T-cell (primary cell): Measurements from ENCODE around the gene PRTG. TPM values are rescaled to one million over a fixed set of nuclear protein-coding genes. Genes with fewer than 3 reads are reported as not detected.

Experiments
- ATAC-seq, 4 experiments: fragments of 200-7000 bp in 3 of 4; fragments of 150-1000 bp in 1 of 4; cut with Tn5 transposase; replicated peaks in 1 of 4; 1 replicate in 3 of 4; 2 replicates in 1 of 4; pipeline ENCODE4 v1.10.0; 2021; ENCODE audit warnings: moderate library complexity in 3 of 4, mild to moderate bottlenecking in 2 of 4, moderate number of reproducible peaks in 1 of 4
- CTCF ChIA-PET, 2 donors: fragments of 300-600 bp; sonication (Branson Sonifier 250); formaldehyde crosslinking; loops; one replicate each; lab custom pipeline; 2022; ENCODE audit warnings: antibody characterized with exemption in 2 of 2; lab: Charles Lee
- POLR2A ChIA-PET, 2 donors: fragments of 300-600 bp; sonication (Branson Sonifier 250); formaldehyde crosslinking; loops; one replicate each; lab custom pipeline; 2022; ENCODE audit warnings: antibody characterized with exemption in 2 of 2; lab: Charles Lee
- DNase-seq, 35 experiments: peaks; one replicate each; pipeline versions ENCODE4 v3.0.0 to v3.0.0-alpha.2; 2013 to 2023
- H3K27ac ChIP-seq: one replicate; pipeline ENCODE4 v1.5.1; 2013; ENCODE audit warnings: low read length
- H3K27me3 ChIP-seq, 2 experiments: replicated peaks in 1 of 2; 1 replicate in 1 of 2; 2 replicates in 1 of 2; pipeline versions ENCODE4 v1.6.1 to v1.7.0; 2013; ENCODE audit warnings: low read length in 1 of 2, mixed read lengths in 1 of 2; ENCODE audit not compliant: control insufficient read depth in 2 of 2, insufficient read depth in 2 of 2; ENCODE audit errors: extremely low read depth in 1 of 2
- H3K36me3 ChIP-seq, 2 donors: 1 replicate in 1 of 2; 2 replicates in 1 of 2; pipeline versions ENCODE4 v1.6.1 to v1.7.0; 2013; ENCODE audit warnings: low read length in 1 of 2; ENCODE audit not compliant: control insufficient read depth in 2 of 2, insufficient read depth in 1 of 2; ENCODE audit errors: extremely low read depth in 1 of 2
- H3K4me1 ChIP-seq, 2 experiments: 1 replicate in 1 of 2; 2 replicates in 1 of 2; pipeline versions ENCODE4 v1.6.1 to v1.7.0; 2013; ENCODE audit warnings: low read length in 2 of 2, mixed read lengths in 1 of 2; ENCODE audit not compliant: insufficient read depth in 2 of 2, control insufficient read depth in 1 of 2; ENCODE audit errors: extremely low read depth in 1 of 2
- H3K4me3 ChIP-seq, 2 donors: 1 replicate in 1 of 2; 2 replicates in 1 of 2; pipeline versions ENCODE4 v1.5.1 to v1.7.0; 2013; ENCODE audit warnings: mild to moderate bottlenecking in 2 of 2, low read length in 1 of 2, moderate library complexity in 1 of 2; ENCODE audit not compliant: control insufficient read depth in 1 of 2; ENCODE audit errors: extremely low read depth in 1 of 2
- H3K9me3 ChIP-seq: 2 replicates; pipeline ENCODE4 v1.7.0; 2013
- H3K27ac Mint-ChIP-seq, 2 donors: one replicate each; pipeline ENCODE4 v1.8.0; 2020 to 2021; ENCODE audit warnings: mild to moderate bottlenecking in 2 of 2, mixed read lengths in 2 of 2
- H3K27me3 Mint-ChIP-seq, 2 donors: one replicate each; pipeline ENCODE4 v1.8.0; 2021 to 2022; ENCODE audit warnings: mixed read lengths in 2 of 2
- H3K36me3 Mint-ChIP-seq: one replicate; pipeline ENCODE4 v1.8.0; 2021; ENCODE audit warnings: mixed read lengths
- H3K4me1 Mint-ChIP-seq, 3 donors: one replicate each; pipeline ENCODE4 v1.8.0; 2020 to 2022; ENCODE audit warnings: mixed read lengths in 3 of 3, mild to moderate bottlenecking in 1 of 3
- H3K4me3 Mint-ChIP-seq, 3 donors: one replicate each; pipeline ENCODE4 v1.8.0; 2020 to 2022; ENCODE audit warnings: mild to moderate bottlenecking in 3 of 3, mixed read lengths in 3 of 3, moderate library complexity in 3 of 3
- H3K9me3 Mint-ChIP-seq, 3 donors: one replicate each; pipeline ENCODE4 v1.8.0; 2020 to 2022; ENCODE audit warnings: mixed read lengths in 3 of 3
- WGBS: methylation state at CpG from one replicate; pipeline ENCODE4 v1.1.5; 2013; ENCODE audit warnings: missing lambda C conversion rate; ENCODE audit not compliant: insufficient coverage; 5-methylcytosine and 5-hydroxymethylcytosine counted together
- total RNA-seq, 35 experiments: library from RNA in 6 of 35; stranded (reverse) in 6 of 35; fragments of 120-200 nt in 1 of 35; gene quantifications; one replicate each; pipeline versions ENCODE4 v1.2.1 to v1.2.4 and lab custom pipeline; 2013 to 2026

The PRTG gene
- total RNA-seq, 5 donors from 2014 or later (not counting 1 experiment from before 2014, with no cell fraction given), result 0.06 to 0.16 (median 0.09) TPM; not detected in 2

DNA sequence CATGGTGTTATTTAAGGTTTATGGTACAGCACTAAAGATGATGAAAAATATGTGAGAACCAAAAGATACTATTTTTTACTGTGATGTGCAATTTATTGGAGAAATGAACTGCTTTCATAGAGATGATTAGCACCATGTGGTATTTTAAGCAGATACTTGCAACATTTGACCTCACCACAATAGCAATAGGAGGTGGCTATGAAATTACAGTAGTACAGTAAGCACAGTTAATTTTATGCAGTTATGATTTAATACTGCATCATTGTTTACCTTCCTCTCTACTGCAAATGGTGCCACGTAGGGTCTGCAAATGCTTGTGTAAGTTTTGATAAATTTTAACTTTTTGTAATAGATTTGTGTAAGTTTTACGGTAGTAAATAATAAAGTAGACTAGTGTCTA, 168.9 kb downstream of the PRTG start:
- Histone ChIP-seq H3K27ac (no peak overlapping the region), H3K4me3 (no peak overlapping the region), H3K4me1 (no peaks in the 10 kb centered on the region), H3K36me3 (no peaks in the 10 kb centered on the region), H3K27me3 (peaks cover 0 to 2% of the 10 kb centered on the region in 2 experiments), H3K9me3 (no peaks in the 10 kb centered on the region)
- Mint-ChIP-seq H3K27me3 (peaks cover 31 to 36% of the 10 kb centered on the region in 2 donors), H3K4me3 (no peak overlapping the region), H3K4me1 (no peaks in the 10 kb centered on the region), H3K27ac (no peak overlapping the region), H3K36me3 (no peaks in the 10 kb centered on the region), H3K9me3 (peaks cover 2 to 9% (median 3%) of the 10 kb centered on the region in 3 donors)
- ChIA-PET CTCF (no interaction called here), POLR2A (no interaction called here)
- ATAC-seq (no peak), DNase-seq (no peak)
- WGBS, result no CpG with 5 or more reads among the region's 2 CpGs

- no peaks in the 10 kb centered on the region for H3K4me1 ChIP-seq
- Mint-ChIP-seq H3K4me1 (no peaks in the 10 kb centered on the region), H3K36me3 (no peaks in the 10 kb centered on the region), H3K27me3 (peaks cover 31 to 37% of the 10 kb centered on the region in 2 donors), H3K27ac (no peak overlapping the region), H3K9me3 (peaks cover 2 to 9% (median 3%) of the 10 kb centered on the region in 3 donors), H3K4me3 (no peak overlapping the region)
- peaks cover 0 to 2% of the 10 kb centered on the region in 2 experiments for H3K27me3 ChIP-seq
- no peak for ATAC-seq
- CTCF ChIA-PET, result no interaction called here
- no peak overlapping the region for H3K4me3 ChIP-seq
- no peaks in the 10 kb centered on the region for H3K9me3 ChIP-seq
- H3K27ac ChIP-seq, result no peak overlapping the region
- no peak for DNase-seq
- POLR2A ChIA-PET, result no interaction called here
- H3K36me3 ChIP-seq, result no peaks in the 10 kb centered on the region
Observed at GRCh38 chr15:55573224-55573623, 169.7 kb downstream of the PRTG start.

DNA sequence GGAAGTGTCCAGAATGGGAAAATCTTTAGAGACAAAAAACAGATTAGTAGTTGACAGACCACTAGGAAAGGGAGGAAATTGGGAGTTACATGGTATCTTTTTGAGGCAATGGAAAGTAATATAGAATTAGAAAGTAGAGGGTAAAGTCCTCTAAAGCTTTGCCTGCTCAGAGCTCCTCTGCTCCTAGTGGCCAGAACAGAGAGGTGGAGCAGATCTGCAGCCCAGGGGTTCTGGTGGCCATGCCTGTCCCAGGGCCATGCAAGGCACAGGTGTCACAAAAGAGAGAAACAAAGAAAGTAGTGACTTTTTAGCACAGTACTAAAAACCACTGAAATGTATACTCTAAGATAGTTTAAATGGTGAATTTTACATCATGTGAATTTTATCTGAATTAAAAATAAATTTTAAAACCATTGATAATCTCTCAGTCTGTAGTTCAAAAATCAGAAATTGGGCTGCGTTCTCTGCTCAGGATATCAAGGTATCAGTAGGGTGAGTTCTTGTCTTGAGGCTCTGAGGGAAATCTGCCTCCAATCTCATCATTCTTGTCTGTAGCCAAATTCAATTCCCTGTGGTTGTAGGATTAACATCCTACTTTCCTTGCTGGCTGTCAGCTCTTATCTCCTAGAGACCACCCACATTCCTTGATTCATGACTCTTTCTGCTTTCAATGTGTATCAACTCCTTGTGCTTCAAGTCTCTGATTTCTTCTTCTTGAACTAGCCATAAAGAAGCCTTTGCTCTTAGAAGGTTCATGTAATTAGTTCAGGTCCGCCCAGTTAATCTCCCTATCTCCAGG, 178.4 kb downstream of the PRTG start:
- Mint-ChIP-seq H3K27ac (no peak overlapping the region), H3K9me3 (peaks cover 0 to 8% (median 6%) of the 10 kb centered on the region in 3 donors), H3K4me1 (no peaks in the 10 kb centered on the region), H3K4me3 (no peak overlapping the region), H3K36me3 (no peaks in the 10 kb centered on the region), H3K27me3 (peaks cover 10 to 14% of the 10 kb centered on the region in 2 donors)
- Histone ChIP-seq H3K4me1 (no peaks in the 10 kb centered on the region), H3K4me3 (no peak overlapping the region), H3K27ac (no peak overlapping the region), H3K27me3 (peaks cover 0 to 3% of the 10 kb centered on the region in 2 experiments), H3K9me3 (no peaks in the 10 kb centered on the region), H3K36me3 (no peaks in the 10 kb centered on the region)
- CTCF ChIA-PET, result no interaction called here
- POLR2A ChIA-PET, result no interaction called here
- 100% methylated on average over 1 of the region's 2 CpGs for WGBS
- no peak for ATAC-seq
- DNase-seq, result no peak

DNA sequence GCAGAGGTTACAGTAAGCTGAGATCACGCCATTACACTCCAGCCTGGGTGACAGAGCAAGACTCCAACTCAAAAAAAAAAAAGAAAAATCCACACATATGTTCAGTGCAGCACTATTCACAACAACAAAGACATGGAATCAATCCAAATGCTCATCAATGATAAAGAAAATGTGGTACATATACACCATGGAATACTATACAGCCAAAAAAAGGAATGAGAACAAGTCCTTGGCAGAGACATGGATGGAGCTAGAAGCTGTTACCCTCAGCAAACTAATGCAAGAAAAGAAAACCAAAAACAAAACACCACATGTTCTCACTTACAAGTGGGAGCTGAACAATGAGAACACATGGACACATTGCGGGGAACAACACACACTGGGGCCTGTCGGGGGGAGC, 180.4 kb downstream of the PRTG start:
- DNase-seq, result no peak
- Mint-ChIP-seq H3K4me1 (no peaks in the 10 kb centered on the region), H3K9me3 (peaks cover 0 to 8% (median 6%) of the 10 kb centered on the region in 3 donors), H3K27me3 (peaks cover 4% of the 10 kb centered on the region in 2 donors), H3K27ac (no peak overlapping the region), H3K4me3 (no peak overlapping the region), H3K36me3 (no peaks in the 10 kb centered on the region)
- no peak overlapping the region for H3K4me3 ChIP-seq
- H3K9me3 ChIP-seq, result no peaks in the 10 kb centered on the region
- no peaks in the 10 kb centered on the region for H3K4me1 ChIP-seq
- WGBS, result 100% methylated on average over 2 of the region's 3 CpGs
- CTCF ChIA-PET, result no interaction called here
- peaks cover 0 to 3% of the 10 kb centered on the region in 2 experiments for H3K27me3 ChIP-seq
- H3K36me3 ChIP-seq, result no peaks in the 10 kb centered on the region
- POLR2A ChIA-PET, result no interaction called here
- no peak for ATAC-seq
- H3K27ac ChIP-seq, result no peak overlapping the region

Other genes starting within 250 kb of the PRTG start
- 1 to 10 TPM in 3 of 5 donors, not detected in 2; 1.5 to 1.7 (median 1.7) TPM for gene DNAAF4, start 234.9 kb downstream of the PRTG start, total RNA-seq
- gene PYGO1, start 154.8 kb downstream of the PRTG start, total RNA-seq, result under 1 TPM in 3 of 5 donors, not detected in 2; 0.06 to 0.18 (median 0.10) TPM